M059J (cell line): ENCODE measurements around the gene HOXA5. TPM values are rescaled to one million over a fixed set of nuclear protein-coding genes. Genes with fewer than 3 reads are reported as not detected.
A peak's percentile ranks its signal among the peaks of the same experiment; 100 is the strongest.

Source experiments
- DNase-seq: peaks from one replicate; pipeline ENCODE4 v3.0.0-alpha.2; 2012; ENCODE audit warnings: low read depth
- total RNA-seq: library from RNA; depleted of rRNA; stranded (reverse); fragments of >200 nt; shearing (Covaris generic); gene quantifications from 2 replicates; pipeline ENCODE4 v1.2.3, GENCODE V29; 2014

The HOXA5 gene
- total RNA-seq, 1 experiment from 2014 or later = 3.0 TPM

DNA sequence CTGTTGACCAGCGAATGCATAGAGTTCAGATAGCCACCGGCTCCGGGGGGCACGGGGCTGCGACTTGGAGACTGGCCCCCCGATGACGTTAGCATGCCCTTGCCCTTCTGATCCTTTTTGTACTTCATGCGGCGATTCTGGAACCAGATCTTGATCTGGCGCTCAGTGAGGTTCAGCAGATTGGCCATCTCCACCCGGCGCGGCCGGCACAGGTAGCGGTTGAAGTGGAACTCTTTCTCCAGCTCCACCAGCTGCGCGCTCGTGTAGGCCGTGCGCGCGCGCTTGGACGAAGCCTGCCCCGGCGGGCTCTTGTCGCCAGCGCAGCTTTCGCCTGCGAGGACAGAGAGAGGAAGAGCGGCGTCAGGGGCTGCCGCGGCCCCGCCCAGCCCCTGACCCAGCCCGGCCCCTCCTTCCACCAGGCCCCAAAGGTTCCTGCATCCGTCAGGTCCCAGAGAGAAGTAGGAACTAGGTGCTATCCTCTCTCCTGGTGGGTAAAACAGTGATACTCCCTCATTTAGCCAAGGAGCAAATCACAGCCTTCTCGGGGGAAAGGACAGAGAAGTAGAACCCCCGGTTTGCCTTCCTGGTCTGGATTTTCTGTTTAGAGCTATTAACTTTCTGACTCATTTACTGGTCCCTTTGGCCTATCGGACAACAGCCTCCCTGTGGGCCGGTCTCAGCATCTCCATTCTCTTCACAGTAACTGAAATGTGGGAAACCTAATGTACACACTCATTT is 34.9 kb downstream of the HOXA5 start:
- peak; percentile 37 for DNase-seq

DNA sequence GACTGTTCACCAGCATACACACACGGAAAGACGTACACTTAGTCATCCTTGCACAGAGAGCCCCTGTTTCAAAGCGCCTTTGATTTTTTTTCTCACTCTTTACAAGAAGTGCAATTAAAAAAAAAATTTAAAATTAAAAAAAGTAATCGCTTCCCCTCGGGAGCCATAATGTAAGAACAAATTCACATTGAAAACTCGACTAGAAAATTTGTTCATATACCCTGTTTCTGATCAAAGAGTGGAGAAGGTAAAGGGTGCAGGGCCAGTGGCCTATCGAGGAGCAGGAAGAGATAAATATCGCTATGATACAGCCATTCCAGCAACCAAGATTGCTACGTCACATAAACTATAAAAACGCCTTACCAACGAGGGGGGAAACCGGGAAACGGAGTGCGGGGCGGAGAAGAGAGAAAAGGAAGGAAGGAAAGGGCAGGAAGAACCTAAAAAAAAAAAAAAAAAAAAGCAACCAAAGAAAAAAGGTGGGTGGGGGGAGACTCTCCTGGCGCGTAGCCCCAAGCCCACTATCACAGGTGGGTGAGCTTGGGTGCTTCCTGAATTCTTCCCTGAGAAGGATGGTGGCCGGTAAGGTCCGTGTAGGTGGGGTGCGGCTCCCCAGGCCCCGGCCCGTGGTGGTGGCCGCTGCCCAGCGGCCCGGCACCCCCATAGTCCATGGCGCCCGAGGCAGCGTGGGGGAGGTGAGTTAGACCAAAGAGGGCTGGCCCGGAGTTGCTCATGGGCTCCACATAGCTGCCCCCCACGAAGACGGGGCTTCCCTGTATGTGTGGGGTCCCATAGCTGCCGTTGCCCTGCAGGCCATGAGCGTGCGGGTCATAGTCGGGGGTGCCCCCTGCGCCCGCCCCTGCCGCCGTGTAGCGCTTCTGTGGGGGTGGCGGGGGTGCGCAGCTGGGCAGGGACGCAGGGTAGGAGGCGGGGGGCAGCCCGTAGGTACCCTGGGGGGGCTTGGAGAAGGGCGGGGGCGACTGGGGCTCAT is 35.8 kb downstream of the HOXA5 start:
- no peak for DNase-seq

DNA sequence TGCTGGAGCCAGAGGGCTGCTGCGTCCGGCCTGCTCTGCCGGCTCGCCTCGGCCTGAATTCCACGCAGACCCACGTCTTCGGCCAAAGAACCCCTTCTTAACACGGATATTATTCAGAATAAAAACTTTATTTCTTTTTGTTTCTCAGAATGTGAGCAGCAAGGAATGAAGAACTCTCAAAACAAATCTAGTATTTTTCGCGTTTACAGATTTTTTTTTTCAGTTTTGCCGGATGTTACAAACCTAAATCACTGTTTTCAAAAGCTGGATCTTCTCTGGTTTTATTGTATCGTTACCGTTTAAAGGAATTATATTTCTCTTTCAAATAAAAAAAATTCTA is 36.6 kb downstream of the HOXA5 start:
- no peak for DNase-seq

DNA sequence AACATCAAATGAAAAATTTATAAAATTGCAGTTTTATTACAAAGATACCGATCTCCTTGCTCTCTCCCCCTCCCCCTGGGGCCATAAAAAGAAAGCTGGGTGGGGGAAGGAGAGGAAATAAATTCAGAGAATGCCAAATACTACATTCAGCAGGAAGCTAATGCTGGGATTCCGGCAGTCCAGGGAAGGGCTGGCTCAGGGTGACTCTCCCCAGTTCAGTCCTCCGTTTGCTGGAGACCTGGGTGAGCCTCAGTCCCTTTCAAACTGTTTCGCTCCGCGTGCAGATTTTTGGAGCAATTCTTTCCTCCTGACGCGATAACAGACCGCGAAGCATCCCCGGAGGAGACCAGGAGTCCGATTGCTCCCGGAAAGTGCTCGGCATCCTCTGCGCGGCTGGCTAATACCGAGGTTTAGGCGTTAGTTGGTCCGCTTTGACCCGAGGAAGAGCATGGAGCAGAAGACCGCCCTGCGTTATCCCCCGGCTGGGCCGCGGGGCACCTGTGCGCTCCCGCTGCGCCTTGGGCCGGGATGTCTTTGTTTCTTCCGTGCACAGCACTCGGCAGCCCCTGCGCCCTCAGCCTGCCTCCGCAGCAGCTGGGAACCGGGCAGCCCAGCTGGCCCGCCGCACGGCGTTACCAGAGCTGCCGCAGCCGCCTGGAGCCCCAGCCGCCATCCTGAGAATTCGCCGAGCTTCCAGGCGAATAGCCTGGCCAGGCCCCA is 37.1 kb downstream of the HOXA5 start:
- DNase-seq = no peak

DNA sequence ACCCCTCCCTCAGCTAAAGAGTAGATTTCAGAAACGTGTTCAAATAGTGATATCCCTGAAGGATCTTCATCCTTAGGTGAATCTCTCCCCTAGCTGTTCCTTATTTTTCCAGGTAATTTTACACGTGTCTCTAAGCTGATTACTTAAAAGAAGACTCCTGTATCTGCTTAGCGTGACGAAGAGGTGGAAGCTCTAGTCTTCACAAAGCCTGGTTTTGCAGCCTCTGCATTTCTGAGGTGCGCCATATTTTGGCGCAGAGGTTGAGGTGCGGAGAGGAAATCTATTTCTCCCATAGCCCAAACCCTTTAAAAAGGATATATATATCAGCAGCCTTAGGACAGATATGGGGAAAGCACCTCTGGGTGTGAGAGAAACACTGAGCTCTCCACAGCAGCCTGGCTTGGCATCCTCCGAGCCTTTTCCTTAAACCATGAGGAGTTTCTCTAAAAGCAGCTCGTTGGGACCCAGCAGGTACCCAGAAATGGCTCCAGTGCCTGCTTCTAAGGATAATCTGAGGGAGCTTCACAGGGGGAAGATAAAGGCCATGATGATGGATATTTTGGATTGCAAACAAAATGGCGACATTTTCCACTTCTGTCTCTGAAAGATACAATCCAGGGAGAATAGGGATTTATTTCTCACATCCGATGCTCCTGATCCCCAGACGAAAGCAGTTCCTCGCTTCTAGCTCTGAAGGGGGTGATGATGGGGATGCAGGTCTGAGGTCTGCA is 38.0 kb downstream of the HOXA5 start:
- no peak for DNase-seq

DNA sequence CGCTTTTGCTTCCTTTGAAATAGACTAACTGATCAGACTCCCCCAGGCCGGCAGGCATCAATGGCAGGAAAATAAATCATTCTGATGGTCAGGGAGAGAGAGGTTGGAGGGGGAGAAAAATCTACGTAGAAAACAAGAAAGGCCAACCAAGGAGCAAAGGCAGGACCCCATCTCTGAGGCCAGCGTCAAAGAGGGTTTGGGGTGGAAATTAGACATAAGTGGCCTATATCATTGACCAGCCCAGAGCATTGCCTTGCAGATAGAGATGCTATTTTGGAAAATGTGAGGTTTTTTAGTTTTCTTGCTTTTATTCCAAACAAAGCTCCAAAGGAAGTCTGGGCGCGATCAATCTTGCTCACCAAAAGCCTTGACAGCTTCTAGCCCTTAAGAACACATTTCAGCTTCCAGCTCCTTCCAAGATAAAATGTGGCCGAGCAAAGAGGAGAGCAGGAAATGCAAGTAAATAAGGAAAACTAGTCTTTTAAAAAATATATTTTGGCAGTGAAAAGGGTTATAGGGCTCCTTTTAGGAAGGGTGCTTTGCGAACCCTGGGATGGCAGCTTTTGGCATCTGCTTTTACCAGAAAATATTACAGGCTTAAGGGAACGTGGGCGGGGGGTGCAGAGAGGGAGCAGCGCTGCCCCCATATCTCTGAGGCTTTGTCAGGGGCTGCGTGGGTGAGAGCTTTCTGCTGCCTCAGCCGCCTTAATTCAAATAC is 39.0 kb downstream of the HOXA5 start:
- no peak for DNase-seq

DNA sequence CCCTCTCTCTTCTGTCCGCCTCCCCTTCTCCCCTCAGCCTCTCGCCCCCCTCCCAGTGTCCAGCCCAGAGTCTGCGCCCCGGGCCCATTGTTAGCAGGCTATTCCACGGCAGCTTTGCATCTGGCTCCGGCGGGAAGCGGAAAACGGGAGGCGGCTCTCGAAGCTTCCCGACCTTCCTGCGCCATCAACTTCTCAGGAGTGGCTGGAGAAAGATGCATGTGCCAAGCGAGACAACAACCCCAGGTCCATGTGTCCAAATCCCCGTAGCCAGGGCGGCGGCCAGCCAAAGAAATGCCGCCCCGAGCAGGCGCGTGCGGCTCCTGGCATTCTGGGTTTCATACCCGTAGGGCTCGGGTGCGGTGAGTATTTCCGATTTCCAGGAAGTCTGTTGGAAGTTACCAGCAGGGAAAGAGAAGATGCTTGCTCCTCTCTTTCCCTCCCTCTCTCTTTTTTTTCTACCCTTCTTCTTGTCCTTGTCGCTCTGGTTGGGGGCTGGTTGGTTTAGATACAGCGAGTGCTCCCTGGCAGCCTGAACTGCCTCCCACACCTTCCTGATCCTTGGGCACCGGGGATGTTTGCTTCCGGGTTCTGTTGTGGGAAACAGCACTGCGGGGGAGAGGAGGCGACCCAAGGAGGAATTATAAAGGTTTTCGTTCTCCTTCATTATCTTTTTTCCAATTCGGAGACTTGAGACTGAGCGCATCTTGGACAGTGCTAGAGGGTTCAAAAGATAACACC is 39.8 kb downstream of the HOXA5 start:
- DNase-seq = peak; percentile 55

DNA sequence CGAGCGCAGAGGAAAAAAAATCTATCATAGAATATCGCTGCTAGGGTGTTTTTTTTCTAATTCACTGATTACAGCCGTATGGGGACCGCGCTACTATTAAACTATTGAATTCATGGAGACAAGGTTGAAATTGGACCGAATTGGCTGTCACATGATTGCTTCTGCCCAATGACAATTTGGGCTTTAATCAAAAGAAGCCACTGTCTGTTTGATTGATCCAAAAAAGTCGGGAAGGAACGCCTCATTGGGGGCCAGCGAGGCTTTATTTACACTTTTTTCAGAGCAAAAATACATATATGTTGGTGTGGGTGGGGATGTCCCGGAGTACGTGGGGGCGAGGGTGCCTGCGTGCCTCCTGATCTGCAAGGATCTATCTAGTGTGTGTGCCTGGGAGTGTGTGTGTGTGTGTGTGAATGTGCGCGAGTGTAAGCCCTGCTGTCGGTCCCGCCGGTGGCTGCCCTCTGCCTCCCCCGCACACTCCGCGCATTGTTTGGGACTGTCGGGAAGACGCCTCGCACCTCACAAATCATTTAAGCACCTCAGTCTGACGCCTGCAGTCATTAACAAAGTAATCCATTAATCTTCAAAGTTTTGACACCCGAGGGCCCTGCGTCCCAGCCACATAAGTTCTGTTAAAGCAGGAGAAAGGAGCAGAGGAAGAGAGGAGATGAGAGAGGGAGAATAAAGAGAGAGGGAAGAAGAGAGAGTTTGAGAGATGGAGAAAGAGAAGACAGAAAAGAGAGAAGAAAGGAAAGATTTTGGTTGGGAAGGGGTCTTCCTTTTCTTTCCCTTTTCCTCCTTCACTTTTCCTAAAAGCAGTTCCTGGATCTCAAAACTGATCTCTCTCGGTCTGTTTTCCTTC is 40.7 kb downstream of the HOXA5 start, which contains the start of gene HOXA2:
HOXA2 (minus strand) TSS at position 103 of the 862 bp plus-strand sequence. CDS start 183 bp downstream, outside the sequence.
- DNase-seq = peak; percentile 70

DNA sequence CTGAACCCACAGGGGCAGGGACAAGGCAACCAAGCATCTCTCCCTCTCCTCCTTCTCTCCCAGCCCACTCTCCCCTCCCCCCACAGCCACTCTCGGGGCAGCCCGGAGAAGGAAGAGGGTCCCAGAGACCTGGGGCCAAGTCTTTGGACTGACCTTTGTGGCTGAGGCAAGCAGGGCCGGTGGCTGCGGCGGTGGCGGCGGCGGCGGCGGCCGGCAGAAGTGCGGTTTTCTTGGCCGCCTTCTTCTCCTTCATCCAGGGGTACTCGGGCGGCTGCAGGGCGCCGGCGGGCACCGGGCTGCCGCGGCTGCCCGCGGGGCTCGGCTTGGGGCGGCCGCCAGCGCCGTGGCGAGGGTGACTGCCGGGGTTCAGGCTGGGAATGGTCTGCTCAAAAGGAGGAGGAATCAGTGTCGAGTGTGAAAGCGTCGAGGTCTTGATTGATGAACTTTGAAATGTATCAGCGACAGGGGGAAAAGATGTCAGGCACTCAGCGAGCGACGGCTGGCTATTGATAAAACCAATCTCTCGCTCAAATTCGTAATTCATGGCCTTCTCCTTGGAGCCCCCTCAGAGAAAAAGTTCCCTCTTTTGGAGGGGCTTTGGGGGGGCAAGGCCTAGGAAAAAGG is 41.4 kb downstream of the HOXA5 start:
- DNase-seq = no peak

DNA sequence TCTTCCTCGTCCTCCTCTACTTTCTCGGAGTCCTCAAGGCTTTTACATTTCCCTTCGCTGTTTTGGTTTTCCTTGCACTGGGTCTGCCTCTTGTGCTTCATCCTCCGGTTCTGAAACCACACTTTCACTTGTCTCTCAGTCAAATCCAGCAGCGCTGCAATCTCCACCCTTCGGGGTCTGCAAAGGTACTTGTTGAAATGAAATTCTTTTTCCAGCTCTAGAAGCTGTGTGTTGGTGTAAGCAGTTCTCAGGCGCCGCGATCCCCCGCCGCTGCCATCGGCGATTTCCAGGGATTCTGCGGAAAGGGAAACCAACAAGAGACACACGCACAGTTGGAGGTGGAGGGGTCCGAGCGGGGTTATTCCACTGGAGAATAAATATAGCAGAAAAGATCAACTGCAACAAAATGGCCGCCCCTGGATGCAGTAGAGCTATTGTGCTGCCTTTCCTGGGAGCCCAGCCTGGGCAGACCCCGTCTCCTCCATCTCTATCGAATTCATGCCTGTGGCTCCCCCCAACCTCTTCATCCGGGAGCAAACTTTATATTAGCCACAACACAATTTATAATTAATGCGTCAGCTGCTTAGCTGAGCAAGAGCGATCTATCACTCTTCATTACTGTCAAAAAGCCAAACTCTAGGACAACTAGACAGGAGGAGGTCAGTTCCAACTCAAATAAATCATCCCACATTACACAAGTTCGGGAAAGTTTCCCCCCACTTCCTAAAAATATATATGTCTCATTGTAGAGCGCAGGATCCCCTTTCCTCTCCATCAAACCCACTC is 42.1 kb downstream of the HOXA5 start:
- peak; percentile 55 for DNase-seq

DNA sequence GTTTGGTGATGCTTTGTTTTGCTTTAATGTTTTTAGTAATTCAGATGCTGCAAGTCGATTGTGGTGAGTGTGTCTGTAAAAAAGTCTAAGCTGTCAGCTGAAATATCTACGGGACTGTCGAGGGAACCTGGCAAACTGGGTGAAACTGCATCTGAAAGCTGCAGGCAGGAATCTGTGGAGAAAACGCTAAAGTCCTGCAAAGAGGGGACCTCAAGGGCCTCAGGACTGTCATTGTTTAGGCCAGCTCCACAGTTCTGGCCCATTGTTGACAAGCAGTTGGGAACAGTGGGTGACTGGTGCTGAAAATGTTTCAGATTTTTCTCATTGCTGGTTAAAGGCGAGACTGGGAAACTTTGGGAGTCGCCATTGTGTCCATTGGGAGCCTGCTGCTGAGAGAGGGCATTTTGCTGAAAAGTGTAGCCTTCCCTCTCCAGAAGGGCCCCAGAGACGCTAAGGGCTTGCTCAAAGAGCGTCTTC is 42.7 kb downstream of the HOXA5 start:
- no peak for DNase-seq

DNA sequence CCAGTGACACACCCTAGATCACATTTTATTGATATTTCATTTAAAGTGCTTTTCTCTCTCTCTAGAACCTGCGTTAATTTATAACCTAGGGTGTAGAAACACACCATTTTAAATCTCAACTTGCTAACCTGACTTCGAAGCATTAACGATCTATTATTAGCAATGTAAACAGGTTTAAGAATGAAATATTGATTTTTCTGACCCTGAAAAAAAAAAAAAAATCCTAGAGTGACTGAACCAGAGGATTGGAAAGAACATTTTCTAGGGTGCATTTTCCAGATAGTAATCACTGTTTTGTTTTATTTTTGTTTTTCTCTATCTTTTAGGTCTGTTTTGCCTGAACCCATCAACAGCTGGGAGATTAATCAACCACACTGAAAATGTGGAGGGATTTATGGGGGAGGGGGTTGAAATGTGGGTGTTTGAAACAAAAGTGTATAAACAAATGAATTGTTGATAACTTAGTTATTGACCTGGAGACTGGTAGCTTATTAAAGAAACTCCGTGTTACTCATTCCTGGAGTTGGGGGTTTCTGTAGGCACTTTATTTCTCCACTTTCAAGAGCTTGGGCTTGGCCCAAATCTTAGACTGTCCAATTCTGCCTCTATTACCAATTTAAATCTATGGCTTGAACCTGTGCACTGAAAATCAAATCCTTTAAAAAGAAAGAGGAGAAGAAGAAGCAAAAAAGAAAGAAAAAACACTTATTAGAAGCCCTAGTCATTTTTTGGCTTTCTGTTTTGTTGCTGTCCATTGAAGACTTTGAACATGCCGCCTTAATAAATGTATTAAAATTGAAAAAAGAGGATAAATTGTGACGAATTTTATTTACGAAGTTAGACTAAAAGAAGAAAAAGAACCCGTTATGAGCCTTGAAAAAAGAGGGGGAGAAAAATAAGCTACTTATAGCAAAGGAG is 43.8 kb downstream of the HOXA5 start:
- no peak for DNase-seq

DNA sequence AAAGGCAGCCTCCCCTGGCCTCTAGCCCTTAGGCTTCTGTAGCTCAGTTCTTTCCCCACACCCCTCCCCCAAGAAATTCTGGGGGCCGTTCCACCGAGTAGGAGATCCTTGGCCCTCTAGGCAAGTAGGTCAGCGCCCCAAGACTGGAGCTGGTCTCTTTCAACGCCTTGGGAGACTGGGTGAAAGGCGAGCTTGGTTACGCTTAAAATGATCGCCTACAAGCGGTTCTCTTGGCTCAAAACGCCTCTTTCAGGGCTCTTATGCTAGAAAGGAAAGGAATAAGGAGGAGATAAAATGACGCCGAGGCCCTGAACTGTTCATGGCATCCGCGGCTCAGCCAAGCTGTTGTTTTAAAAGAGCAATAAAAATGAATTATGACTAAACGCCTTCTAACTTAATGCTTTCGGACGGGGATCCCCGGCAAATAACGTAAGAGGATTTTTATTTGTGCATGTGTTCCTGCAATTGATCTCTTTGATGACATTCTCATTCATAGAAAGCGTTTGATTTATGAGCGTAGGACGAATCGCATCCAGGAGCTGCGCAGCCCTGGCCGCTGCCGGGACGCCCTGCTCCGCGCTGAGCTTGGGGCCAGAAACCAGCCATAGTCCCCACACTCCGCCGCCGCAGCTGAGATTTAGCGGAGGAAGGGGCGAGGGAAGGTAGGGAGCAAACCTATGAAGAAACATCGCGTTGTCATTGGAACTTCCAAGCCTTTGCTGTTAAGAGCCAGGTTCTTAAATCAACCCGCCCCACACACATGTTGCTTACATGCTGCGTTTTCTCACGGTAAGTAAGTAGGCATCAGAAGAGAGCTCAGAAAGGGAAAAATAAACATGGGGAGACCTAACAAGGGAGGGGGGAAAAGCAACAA is 44.7 kb downstream of the HOXA5 start:
- DNase-seq = no peak

DNA sequence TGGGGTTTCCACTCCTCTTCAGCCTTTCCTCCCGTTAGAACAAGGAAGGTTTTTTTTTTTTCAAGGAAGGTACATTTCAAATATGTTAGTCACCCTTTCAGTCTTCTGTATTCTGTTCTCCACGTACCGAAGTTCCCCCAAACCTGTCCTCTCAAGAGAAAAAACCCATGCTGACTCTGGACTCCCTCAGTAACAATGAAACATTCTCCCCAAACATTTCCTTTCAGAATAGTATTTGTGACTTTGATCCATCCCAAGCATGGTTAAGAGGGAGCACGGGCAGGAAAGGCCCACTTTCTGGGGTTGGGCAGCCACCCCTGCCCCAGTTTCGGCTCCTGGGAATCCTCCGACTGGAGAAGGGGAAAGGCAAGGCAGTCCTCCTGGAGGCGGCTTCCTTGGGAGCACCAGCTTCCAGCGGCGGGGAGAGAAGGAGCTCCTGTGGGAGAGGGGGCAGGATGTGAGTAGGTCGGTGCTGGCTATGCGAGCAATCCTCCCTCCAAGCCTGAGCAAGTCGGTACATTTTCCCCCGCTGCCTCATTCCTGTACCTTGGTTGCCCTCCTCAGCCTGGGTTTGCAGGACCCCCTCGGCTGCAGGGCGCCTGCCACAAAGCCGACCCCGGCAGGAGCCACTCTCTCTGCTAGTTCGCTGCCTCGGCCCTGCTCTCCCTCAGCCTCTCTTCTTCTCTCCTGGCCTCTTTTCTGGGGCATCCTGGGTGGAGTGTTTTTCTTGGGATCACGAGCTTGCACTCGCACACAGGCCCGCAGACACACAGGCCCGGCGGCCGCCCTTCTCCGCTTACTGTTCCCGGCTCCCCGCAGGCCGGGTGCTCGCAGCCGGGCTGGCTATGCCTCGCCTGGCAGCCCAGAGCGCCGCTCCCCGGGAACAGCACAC is 45.5 kb downstream of the HOXA5 start:
- peak; percentile 56 for DNase-seq
